Thyroid gland (tissue), 4 donors: Measurements from ENCODE around the gene FGF2.

Experiments used
- POLR2A ChIP-seq, 2 donors: fragments of 450-650 bp; IDR thresholded peaks; one replicate each; pipeline ENCODE4 v1.6.1; 2017; ENCODE audit warnings: antibody characterized with exemption in 2 of 2, mild to moderate bottlenecking in 2 of 2, moderate library complexity in 1 of 2
- TF ChIP-seq, protein P1 (sequence below), 6 experiments: fragments of 200-600 bp in 3 of 6; fragments of 450-650 bp in 3 of 6; sonication (generic) in 3 of 6; IDR thresholded peaks; one replicate each; pipeline ENCODE4 v1.5.1; 2016 to 2019; ENCODE audit warnings: antibody characterized with exemption in 6 of 6, mild to moderate bottlenecking in 2 of 6, inconsistent platforms in 1 of 6, moderate library complexity in 1 of 6

DNA sequence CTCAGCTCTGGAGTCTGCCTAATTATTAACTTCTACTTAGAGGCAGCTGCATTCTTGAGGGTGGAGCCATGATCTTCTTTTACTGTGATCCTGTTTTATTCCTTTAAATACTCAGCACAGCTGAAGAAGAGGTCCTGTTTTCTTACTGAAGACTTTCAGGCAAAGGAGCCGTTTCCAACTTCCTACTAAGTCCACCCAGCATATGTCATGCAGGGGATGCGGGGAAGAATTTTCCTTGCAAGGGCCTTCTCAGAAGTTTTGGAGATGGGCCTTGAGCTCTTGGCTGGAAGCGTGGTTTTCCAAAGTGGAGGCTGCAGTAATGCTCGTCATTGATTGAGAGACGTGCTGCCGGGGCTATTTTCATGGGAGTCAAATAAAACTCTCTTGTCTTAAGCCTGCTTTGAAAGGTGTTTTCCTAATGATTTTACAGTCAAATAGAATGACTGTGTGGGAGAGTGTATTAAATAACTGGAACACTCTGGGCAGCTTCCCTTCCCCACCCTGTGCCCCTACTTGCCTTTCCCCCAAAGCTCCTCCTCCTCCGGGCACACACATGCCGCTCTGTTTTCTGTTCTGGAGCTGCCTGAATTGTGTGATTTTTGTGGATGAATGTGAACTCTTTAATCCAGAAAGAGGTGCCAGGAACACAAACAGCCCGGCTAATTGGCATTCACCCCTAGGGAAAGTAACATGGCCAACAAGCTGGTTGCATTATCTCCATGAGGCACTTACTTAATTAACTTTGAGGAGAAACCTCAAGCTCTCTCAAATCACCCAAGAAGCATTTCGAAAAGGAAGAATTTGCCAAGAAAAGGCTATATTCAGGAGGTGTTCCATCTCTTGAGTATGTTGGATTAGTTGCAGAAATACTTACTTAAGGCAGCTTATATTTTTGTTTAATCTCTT is 28.1 kb downstream of the FGF2 start:
- TF ChIP-seq, protein P1, sequence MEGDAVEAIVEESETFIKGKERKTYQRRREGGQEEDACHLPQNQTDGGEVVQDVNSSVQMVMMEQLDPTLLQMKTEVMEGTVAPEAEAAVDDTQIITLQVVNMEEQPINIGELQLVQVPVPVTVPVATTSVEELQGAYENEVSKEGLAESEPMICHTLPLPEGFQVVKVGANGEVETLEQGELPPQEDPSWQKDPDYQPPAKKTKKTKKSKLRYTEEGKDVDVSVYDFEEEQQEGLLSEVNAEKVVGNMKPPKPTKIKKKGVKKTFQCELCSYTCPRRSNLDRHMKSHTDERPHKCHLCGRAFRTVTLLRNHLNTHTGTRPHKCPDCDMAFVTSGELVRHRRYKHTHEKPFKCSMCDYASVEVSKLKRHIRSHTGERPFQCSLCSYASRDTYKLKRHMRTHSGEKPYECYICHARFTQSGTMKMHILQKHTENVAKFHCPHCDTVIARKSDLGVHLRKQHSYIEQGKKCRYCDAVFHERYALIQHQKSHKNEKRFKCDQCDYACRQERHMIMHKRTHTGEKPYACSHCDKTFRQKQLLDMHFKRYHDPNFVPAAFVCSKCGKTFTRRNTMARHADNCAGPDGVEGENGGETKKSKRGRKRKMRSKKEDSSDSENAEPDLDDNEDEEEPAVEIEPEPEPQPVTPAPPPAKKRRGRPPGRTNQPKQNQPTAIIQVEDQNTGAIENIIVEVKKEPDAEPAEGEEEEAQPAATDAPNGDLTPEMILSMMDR (IDR thresholded peaks at IDR 0.05) = no peak
- no peak for TF ChIP-seq POLR2A (IDR thresholded peaks at IDR 0.05)
